Measurements from ENCODE around the gene PCK1. TPM values are rescaled to one million over a fixed set of nuclear protein-coding genes. Genes with fewer than 3 reads are reported as not detected.

The PCK1 gene
- total and polyA plus RNA-seq, 2 of the 13 experiments (the other 11 are each of a cell fraction or from before 2014, with no cell fraction given) = 6.5 to 12.6 TPM

DNA sequence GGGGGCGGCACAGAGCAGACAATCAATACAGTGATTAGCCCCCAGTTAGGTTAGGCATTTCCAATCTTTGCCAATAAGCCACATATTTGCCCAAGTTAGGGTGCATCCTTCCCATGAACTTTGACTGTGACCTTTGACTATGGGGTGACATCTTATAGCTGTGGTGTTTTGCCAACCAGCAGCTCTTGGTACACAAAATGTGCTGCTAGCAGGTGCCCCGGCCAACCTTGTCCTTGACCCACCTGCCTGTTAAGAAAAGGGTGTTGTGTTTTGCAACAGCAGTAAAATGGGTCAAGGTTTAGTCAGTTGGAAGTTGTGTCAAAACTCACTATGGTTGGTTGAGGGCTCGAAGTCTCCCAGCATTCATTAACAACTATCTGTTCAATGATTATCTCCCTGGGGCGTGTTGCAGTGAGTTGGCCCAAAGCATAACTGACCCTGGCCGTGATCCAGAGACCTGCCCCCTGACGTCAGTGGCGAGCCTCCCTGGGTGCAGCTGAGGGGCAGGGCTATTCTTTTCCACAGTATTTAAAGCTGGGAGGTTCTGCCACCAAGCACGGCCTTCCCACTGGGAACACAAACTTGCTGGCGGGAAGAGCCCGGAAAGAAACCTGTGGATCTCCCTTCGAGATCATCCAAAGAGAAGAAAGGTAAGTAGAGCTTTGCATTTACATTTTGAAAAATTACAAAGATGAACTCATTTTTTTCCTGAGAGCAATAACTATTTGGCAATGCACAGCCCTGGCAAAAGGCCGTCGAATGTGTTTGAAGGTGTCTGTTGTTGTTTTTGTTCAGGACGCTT is at the start of gene PCK1 (continued):
- TF ChIP-seq ZSCAN31 (CRISPR knock-in tag; IDR thresholded peaks at IDR 0.05; ENCODE audit: low read depth) (peak; percentile 77; the same call in 1 of the 2 replicates), ZNF703 (CRISPR knock-in tag; IDR thresholded peaks at IDR 0.05; ENCODE audit: borderline replicate concordance) (no peak), SNAI1 (CRISPR knock-in tag; IDR thresholded peaks at IDR 0.05; ENCODE audit: borderline replicate concordance) (0 out of 2 replicates have a peak, but pooled peaks have one; percentile 24), RFX1 (IDR thresholded peaks at IDR 0.05) (no peak), MBNL3 (CRISPR knock-in tag; conservative IDR thresholded peaks at IDR 0.05) (peak; percentile 71; the same call in 1 of the 2 replicates), SIX4 (CRISPR knock-in tag; IDR thresholded peaks at IDR 0.05) (peak; percentile 69), SAFB2 (CRISPR knock-in tag; IDR thresholded peaks at IDR 0.05; ENCODE audit: borderline replicate concordance, low read depth) (no peak; the same call in 1 of the 2 replicates), MLLT10 (CRISPR knock-in tag; IDR thresholded peaks at IDR 0.05) (no peak), SP1 (IDR thresholded peaks at IDR 0.05) (no peak), SP1 (CRISPR knock-in tag; IDR thresholded peaks at IDR 0.05) (peak; percentile 68), RBM39 (IDR thresholded peaks at IDR 0.05; ENCODE audit: low read depth, low read length, poor library complexity, severe bottlenecking) (no peak), SRSF9 (IDR thresholded peaks at IDR 0.05; ENCODE audit: borderline replicate concordance, insufficient read depth, low read depth, low read length, poor library complexity, severe bottlenecking) (no peak), CC2D1A (CRISPR knock-in tag; IDR thresholded peaks at IDR 0.05) (no peak; the same call in 1 of the 2 replicates), NFE2L1 (CRISPR knock-in tag; IDR thresholded peaks at IDR 0.05; ENCODE audit: borderline replicate concordance) (no peak), HNF4A (CRISPR knock-in tag; IDR thresholded peaks at IDR 0.05) (peak; percentile 99), ISX (CRISPR knock-in tag; conservative IDR thresholded peaks at IDR 0.05) (0 out of 2 replicates have a peak, but pooled peaks have one; percentile 54), ZNF724P (CRISPR knock-in tag; IDR thresholded peaks at IDR 0.05; ENCODE audit: borderline replicate concordance) (peak; percentile 15; the same call in 1 of the 2 replicates), ZNF446 (CRISPR knock-in tag; IDR thresholded peaks at IDR 0.05) (no peak), SNAPC2 (CRISPR knock-in tag; IDR thresholded peaks at IDR 0.05) (0 out of 2 replicates have a peak, but pooled peaks have one; percentile 27), ELF3 (CRISPR knock-in tag; IDR thresholded peaks at IDR 0.05) (peak; percentile 64; the same call in 1 of the 2 replicates), MXI1 (IDR thresholded peaks at IDR 0.05; ENCODE audit: borderline replicate concordance, low read depth, low read length) (peak; percentile 88; the same call in 2 of the 3 replicates)
- TF ChIP-seq, protein P1, sequence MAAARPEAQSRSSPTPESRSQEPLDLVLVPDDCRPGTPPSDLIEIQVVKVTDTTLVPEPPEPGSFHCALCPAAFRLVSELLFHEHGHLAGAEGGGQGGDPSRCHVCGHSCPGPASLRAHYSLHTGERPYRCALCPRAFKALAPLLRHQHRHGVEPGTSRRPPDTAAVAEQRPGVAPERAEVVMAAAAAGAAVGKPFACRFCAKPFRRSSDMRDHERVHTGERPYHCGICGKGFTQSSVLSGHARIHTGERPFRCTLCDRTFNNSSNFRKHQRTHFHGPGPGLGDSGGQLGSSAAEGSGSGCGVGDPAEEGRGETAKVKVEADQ (CRISPR knock-in tag; IDR thresholded peaks at IDR 0.05; ENCODE audit: borderline replicate concordance) = peak; percentile 94; the same call in 1 of the 2 replicates
- TF ChIP-seq, protein P2, sequence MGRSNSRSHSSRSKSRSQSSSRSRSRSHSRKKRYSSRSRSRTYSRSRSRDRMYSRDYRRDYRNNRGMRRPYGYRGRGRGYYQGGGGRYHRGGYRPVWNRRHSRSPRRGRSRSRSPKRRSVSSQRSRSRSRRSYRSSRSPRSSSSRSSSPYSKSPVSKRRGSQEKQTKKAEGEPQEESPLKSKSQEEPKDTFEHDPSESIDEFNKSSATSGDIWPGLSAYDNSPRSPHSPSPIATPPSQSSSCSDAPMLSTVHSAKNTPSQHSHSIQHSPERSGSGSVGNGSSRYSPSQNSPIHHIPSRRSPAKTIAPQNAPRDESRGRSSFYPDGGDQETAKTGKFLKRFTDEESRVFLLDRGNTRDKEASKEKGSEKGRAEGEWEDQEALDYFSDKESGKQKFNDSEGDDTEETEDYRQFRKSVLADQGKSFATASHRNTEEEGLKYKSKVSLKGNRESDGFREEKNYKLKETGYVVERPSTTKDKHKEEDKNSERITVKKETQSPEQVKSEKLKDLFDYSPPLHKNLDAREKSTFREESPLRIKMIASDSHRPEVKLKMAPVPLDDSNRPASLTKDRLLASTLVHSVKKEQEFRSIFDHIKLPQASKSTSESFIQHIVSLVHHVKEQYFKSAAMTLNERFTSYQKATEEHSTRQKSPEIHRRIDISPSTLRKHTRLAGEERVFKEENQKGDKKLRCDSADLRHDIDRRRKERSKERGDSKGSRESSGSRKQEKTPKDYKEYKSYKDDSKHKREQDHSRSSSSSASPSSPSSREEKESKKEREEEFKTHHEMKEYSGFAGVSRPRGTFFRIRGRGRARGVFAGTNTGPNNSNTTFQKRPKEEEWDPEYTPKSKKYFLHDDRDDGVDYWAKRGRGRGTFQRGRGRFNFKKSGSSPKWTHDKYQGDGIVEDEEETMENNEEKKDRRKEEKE (IDR thresholded peaks at IDR 0.05) = no peak
- TF ChIP-seq, protein P3, sequence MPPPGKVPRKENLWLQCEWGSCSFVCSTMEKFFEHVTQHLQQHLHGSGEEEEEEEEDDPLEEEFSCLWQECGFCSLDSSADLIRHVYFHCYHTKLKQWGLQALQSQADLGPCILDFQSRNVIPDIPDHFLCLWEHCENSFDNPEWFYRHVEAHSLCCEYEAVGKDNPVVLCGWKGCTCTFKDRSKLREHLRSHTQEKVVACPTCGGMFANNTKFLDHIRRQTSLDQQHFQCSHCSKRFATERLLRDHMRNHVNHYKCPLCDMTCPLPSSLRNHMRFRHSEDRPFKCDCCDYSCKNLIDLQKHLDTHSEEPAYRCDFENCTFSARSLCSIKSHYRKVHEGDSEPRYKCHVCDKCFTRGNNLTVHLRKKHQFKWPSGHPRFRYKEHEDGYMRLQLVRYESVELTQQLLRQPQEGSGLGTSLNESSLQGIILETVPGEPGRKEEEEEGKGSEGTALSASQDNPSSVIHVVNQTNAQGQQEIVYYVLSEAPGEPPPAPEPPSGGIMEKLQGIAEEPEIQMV (CRISPR knock-in tag; IDR thresholded peaks at IDR 0.05; ENCODE audit: low read depth) = peak; percentile 92
